OCI-LY7 (cell line): ENCODE results near the gene MORN1. TPM values are rescaled to one million over a fixed set of nuclear protein-coding genes. Genes with fewer than 3 reads are reported as not detected.

Experiments used
- BruUV-seq: library from RNA; stranded (reverse); fragments of 400-500 nt; replicated peaks from 2 replicates; lab custom pipeline; 2021; lab: Mats Ljungman, UMichigan
- CTCF ChIA-PET: fragments of 300-600 bp; sonication (Branson Sonifier 250); formaldehyde crosslinking; loops from one replicate; lab custom pipeline; 2022; ENCODE audit warnings: antibody characterized with exemption; ENCODE audit not compliant: unreplicated experiment; lab: Charles Lee
- POLR2A ChIA-PET: fragments of 300-600 bp; sonication (Branson Sonifier 250); formaldehyde crosslinking; loops from one replicate; lab custom pipeline; 2022; ENCODE audit warnings: antibody characterized with exemption; lab: Charles Lee
- DNase-seq: peaks from one replicate; pipeline ENCODE4 v3.0.0-alpha.2; 2015; ENCODE audit warnings: low spot score
- H2AFZ ChIP-seq: fragments of 200-600 bp; sonication (generic), shearing (Covaris generic); 2 replicates; pipeline ENCODE4 v1.6.1; 2014; ENCODE audit warnings: mild to moderate bottlenecking, antibody characterized with exemption, low read length, moderate library complexity
- H3K27ac ChIP-seq: fragments of 200-600 bp; sonication (generic); 2 replicates; pipeline ENCODE4 v1.5.1; 2014; ENCODE audit warnings: mixed run types, low read depth, mild to moderate bottlenecking, moderate library complexity, low read length, inconsistent platforms; ENCODE audit not compliant: poor library complexity, severe bottlenecking
- H3K36me3 ChIP-seq: fragments of 200-600 bp; sonication (generic); 2 replicates; pipeline ENCODE4 v1.6.1; 2014; ENCODE audit warnings: mild to moderate bottlenecking, antibody characterized with exemption, low read length, moderate library complexity, mixed read lengths; ENCODE audit not compliant: insufficient read depth
- H3K4me1 ChIP-seq: fragments of 200-600 bp; sonication (generic); 2 replicates; pipeline ENCODE4 v1.5.1; 2014; ENCODE audit warnings: mild to moderate bottlenecking, low read length; ENCODE audit not compliant: insufficient read depth, poor library complexity, severe bottlenecking
- H3K4me2 ChIP-seq: fragments of 200-600 bp; sonication (generic); 2 replicates; pipeline ENCODE4 v1.6.1; 2014; ENCODE audit warnings: mild to moderate bottlenecking, low read length
- H3K4me3 ChIP-seq: fragments of 200-600 bp; sonication (generic); 2 replicates; pipeline ENCODE4 v1.5.1; 2014; ENCODE audit warnings: mild to moderate bottlenecking, low read depth, low read length; ENCODE audit not compliant: poor library complexity, severe bottlenecking
- H3K79me2 ChIP-seq: fragments of 200-600 bp; sonication (generic); 2 replicates; pipeline ENCODE4 v1.6.1; 2016; ENCODE audit warnings: low read depth, mild to moderate bottlenecking, low read length, moderate library complexity, mixed read lengths; ENCODE audit not compliant: insufficient read depth
- H3K9me2 ChIP-seq: fragments of 200-600 bp; sonication (generic); 2 replicates; pipeline ENCODE4 v1.6.1; 2016; ENCODE audit warnings: mild to moderate bottlenecking, low read length, mixed read lengths; ENCODE audit not compliant: insufficient read depth
- H3K9me3 ChIP-seq: fragments of 200-600 bp; sonication (generic); 2 replicates; pipeline ENCODE4 v1.6.1; 2014; ENCODE audit warnings: mild to moderate bottlenecking, mixed run types, low read length, mixed read lengths
- H4K20me1 ChIP-seq: fragments of 200-600 bp; sonication (generic); 2 replicates; pipeline ENCODE4 v1.6.1; 2014; ENCODE audit warnings: mild to moderate bottlenecking, antibody characterized with exemption, low read length, moderate library complexity, mixed read lengths; ENCODE audit not compliant: insufficient read depth
- EZH2phosphoT487 ChIP-seq: fragments of 200-600 bp; sonication (generic); IDR thresholded peaks from 2 replicates; pipeline ENCODE4 v1.6.1; 2018; ENCODE audit warnings: low read depth, borderline replicate concordance, mild to moderate bottlenecking, mixed run types, antibody characterized with exemption, low read length, moderate library complexity, mixed read lengths
- intact Hi-C: fragments of 100-400 bp; cut with micrococcal nuclease; formaldehyde crosslinking; loops from one replicate; pipeline ENCODE4 v1.10.0; 2022; ENCODE audit not compliant: unreplicated experiment
- total RNA-seq, 2 experiments: library from RNA; depleted of rRNA in 1 of 2; stranded (reverse); fragments of >200 nt in 1 of 2; shearing (Covaris generic) in 1 of 2; gene quantifications; 2 replicates each; pipeline ENCODE4 v1.2.3, GENCODE V29; 2014 to 2022
- TF ChIP-seq, protein P1 (sequence below): fragments of 200-600 bp; sonication (generic); conservative IDR thresholded peaks from 2 replicates; pipeline ENCODE4 v1.5.1; 2014; ENCODE audit warnings: mild to moderate bottlenecking, antibody characterized with exemption, low read length, moderate library complexity, mixed read lengths

The MORN1 gene
- total RNA-seq, 2 experiments from 2014 or later: 13.1 to 29.7 TPM

DNA sequence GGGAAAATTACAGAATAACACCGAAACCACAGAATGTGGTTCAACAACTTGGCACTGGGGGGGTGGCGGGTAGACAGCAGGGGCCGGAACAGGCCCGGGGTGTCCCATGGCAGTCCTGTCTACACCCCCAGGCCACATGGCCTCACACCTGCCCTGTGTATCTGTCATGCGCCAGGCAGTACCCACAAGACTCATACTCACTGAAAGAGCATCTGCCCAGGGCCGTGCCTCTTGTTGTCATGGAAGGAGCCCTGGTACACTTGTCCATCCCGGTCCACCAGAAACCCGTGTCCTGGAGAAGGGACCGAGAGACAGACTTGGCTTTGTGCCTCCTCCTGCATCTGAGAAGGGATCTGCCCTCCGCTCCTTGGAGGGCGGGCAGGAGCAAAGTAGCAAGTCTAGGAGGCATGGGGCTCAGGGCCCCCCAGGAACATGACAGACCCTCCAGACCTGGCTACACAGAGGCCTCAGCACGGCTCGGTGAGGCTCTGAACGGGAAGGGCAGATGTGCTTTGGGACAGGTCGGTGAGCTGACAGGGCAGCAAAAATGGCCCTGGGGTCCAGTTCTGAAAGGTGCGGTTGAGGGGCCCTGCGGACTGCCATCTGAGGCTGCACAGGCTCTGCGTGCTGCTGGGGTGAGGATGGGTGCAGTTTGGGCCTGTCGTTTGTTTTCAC, 5.6 kb downstream of the MORN1 start:
- H4K20me1 ChIP-seq: no peaks in the 10 kb centered on the region; the same call in 1 of the 2 replicates
- no TSS peak for BruUV-seq
- intact Hi-C loops: no loop called here
- H3K9me3 ChIP-seq: no peaks in the 10 kb centered on the region
- H3K4me2 ChIP-seq: no peak overlapping the region
- peaks cover 5% of the 10 kb centered on the region; the same call in 1 of the 2 replicates for H3K79me2 ChIP-seq
- ChIA-PET POLR2A (no interaction called here), CTCF (no interaction called here)
- no peak for DNase-seq
- H2AFZ ChIP-seq: no peak overlapping the region
- TF ChIP-seq, protein P1, sequence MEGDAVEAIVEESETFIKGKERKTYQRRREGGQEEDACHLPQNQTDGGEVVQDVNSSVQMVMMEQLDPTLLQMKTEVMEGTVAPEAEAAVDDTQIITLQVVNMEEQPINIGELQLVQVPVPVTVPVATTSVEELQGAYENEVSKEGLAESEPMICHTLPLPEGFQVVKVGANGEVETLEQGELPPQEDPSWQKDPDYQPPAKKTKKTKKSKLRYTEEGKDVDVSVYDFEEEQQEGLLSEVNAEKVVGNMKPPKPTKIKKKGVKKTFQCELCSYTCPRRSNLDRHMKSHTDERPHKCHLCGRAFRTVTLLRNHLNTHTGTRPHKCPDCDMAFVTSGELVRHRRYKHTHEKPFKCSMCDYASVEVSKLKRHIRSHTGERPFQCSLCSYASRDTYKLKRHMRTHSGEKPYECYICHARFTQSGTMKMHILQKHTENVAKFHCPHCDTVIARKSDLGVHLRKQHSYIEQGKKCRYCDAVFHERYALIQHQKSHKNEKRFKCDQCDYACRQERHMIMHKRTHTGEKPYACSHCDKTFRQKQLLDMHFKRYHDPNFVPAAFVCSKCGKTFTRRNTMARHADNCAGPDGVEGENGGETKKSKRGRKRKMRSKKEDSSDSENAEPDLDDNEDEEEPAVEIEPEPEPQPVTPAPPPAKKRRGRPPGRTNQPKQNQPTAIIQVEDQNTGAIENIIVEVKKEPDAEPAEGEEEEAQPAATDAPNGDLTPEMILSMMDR: no peak
- TF ChIP-seq EZH2phosphoT487: no peak
- peaks cover 34% of the 10 kb centered on the region for H3K4me1 ChIP-seq
- H3K27ac ChIP-seq: no peak overlapping the region
- no peak overlapping the region for H3K4me3 ChIP-seq
- H3K9me2 ChIP-seq: no peaks in the 10 kb centered on the region
- H3K36me3 ChIP-seq: no peaks in the 10 kb centered on the region

DNA sequence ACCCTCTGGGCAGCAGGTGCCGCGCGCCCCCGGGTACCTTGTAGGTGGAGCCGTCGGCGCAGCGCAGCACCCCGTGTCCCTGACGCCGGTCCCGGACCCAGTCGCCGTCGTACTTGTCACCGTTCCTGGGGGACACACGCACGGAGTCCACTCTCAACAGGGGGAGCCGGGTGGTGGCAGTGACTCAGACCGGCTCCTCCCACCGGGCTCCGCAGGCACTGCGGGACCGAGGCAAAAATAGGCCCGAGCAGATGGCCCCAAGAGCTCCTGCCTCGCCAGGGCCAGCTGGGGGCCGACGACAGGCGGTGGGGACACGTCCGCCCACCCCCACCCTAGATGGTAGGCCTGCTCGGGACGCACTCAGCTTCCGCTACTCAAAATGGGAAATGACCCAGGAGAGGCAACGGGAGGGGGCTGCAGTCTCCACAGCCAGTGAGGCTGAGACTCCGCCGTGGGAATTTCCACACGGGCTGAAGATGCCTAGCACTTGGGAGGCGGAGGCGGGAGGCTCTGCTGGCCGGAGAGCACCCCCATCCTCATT, 6.3 kb downstream of the MORN1 start:
- peaks cover 27% of the 10 kb centered on the region for H3K4me1 ChIP-seq
- no peak overlapping the region for H3K27ac ChIP-seq
- no TSS peak for BruUV-seq
- H2AFZ ChIP-seq: no peak overlapping the region
- H3K79me2 ChIP-seq: no peaks in the 10 kb centered on the region
- TF ChIP-seq, protein P1: no peak
- TF ChIP-seq EZH2phosphoT487: no peak
- no peak for DNase-seq
- H3K36me3 ChIP-seq: no peaks in the 10 kb centered on the region
- no peaks in the 10 kb centered on the region; the same call in 1 of the 2 replicates for H4K20me1 ChIP-seq
- H3K9me2 ChIP-seq: no peaks in the 10 kb centered on the region
- H3K4me3 ChIP-seq: no peak overlapping the region
- intact Hi-C loops: no loop called here
- H3K9me3 ChIP-seq: no peaks in the 10 kb centered on the region
- POLR2A ChIA-PET: no interaction called here
- CTCF ChIA-PET: no interaction called here
- H3K4me2 ChIP-seq: no peak overlapping the region
